PC-3 (cell line): ENCODE data around the gene PLLP. TPM values are rescaled to one million over a fixed set of nuclear protein-coding genes. Genes with fewer than 3 reads are reported as not detected.

Source experiments
- ATAC-seq: fragments of 200-7000 bp; cut with Tn5 transposase; 2 replicates; pipeline ENCODE4 v1.9.1; 2020; ENCODE audit warnings: mild to moderate bottlenecking, moderate library complexity
- BruUV-seq: library from RNA; stranded (reverse); fragments of 400-500 nt; replicated peaks from 2 replicates; lab custom pipeline; 2021; lab: Mats Ljungman, UMichigan
- CTCF ChIA-PET: fragments of 300-600 bp; sonication (Branson Sonifier 250); formaldehyde crosslinking; loops from one replicate; lab custom pipeline; 2022; ENCODE audit warnings: antibody characterized with exemption; lab: Charles Lee
- POLR2A ChIA-PET: fragments of 300-600 bp; sonication (Branson Sonifier 250); formaldehyde crosslinking; loops from one replicate; lab custom pipeline; 2022; ENCODE audit warnings: antibody characterized with exemption; ENCODE audit not compliant: unreplicated experiment; lab: Charles Lee
- DNase-seq: peaks from one replicate; pipeline ENCODE4 v3.0.0-alpha.2; 2015
- H2AFZ ChIP-seq: fragments of 300-600 bp; sonication (generic); 2 replicates; pipeline ENCODE4 v1.6.0; 2016; ENCODE audit warnings: antibody characterized with exemption, low read length
- H3F3A ChIP-seq: fragments of 300-600 bp; sonication (generic); one replicate; pipeline ENCODE4 v1.6.0; 2017; ENCODE audit warnings: antibody characterized with exemption, low read length, control low read depth, mild to moderate bottlenecking; ENCODE audit not compliant: unreplicated experiment
- H3K27ac ChIP-seq: fragments of 300-600 bp; sonication (generic); 2 replicates; pipeline ENCODE4 v1.5.1; 2016; ENCODE audit warnings: mild to moderate bottlenecking, low read length
- H3K27me3 ChIP-seq: fragments of 300-600 bp; sonication (generic); 2 replicates; pipeline ENCODE4 v1.6.1; 2016; ENCODE audit warnings: low read length, mixed read lengths
- H3K36me3 ChIP-seq: fragments of 300-600 bp; sonication (generic); 2 replicates; pipeline ENCODE4 v1.6.1; 2016; ENCODE audit warnings: low read depth, mixed run types, low read length, mixed read lengths
- H3K4me1 ChIP-seq: fragments of 300-600 bp; sonication (generic); 2 replicates; pipeline ENCODE4 v1.5.1; 2016; ENCODE audit warnings: low read length; ENCODE audit not compliant: insufficient read depth
- H3K4me2 ChIP-seq: fragments of 300-600 bp; sonication (generic); 2 replicates; pipeline ENCODE4 v1.6.0; 2016; ENCODE audit warnings: low read length
- H3K4me3 ChIP-seq: fragments of 300-600 bp; sonication (generic); 2 replicates; pipeline ENCODE4 v1.5.1; 2016; ENCODE audit warnings: mild to moderate bottlenecking, low read length, mixed read lengths
- H3K79me2 ChIP-seq: fragments of 300-600 bp; sonication (generic); 2 replicates; pipeline ENCODE4 v1.6.1; 2017; ENCODE audit warnings: low read length, mixed read lengths
- H3K9ac ChIP-seq: fragments of 300-600 bp; sonication (generic); 2 replicates; pipeline ENCODE4 v1.6.0; 2016; ENCODE audit warnings: mild to moderate bottlenecking, low read length
- H3K9me2 ChIP-seq: fragments of 300-600 bp; sonication (generic); replicated peaks from 2 replicates; pipeline ENCODE4 v1.6.1; 2016; ENCODE audit warnings: mixed run types, low read length, mixed read lengths
- H3K9me3 ChIP-seq: fragments of 300-600 bp; sonication (generic); 2 replicates; pipeline ENCODE4 v1.6.1; 2016; ENCODE audit warnings: low read length, mixed read lengths
- H4K20me1 ChIP-seq: fragments of 300-600 bp; sonication (generic); 2 replicates; pipeline ENCODE4 v1.6.1; 2016; ENCODE audit warnings: low read length, mixed read lengths
- EZH2 ChIP-seq: fragments of 300-600 bp; sonication (generic); IDR thresholded peaks from one replicate; pipeline ENCODE4 v1.6.1; 2017; ENCODE audit warnings: antibody characterized with exemption, mild to moderate bottlenecking, low read length; ENCODE audit not compliant: unreplicated experiment
- EZH2phosphoT487 ChIP-seq: fragments of 300-600 bp; sonication (generic); IDR thresholded peaks from 2 replicates; pipeline ENCODE4 v1.6.1; 2018; ENCODE audit warnings: mild to moderate bottlenecking, antibody characterized with exemption, low read length, borderline replicate concordance
- intact Hi-C: fragments of 100-400 bp; cut with micrococcal nuclease; formaldehyde crosslinking; loops from 2 replicates; pipeline ENCODE4 v1.9.0; 2023
- total RNA-seq: library from RNA; depleted of rRNA; stranded (reverse); fragments of >200 nt; gene quantifications from 2 replicates; pipeline ENCODE4 v1.2.3, GENCODE V29; 2014; rRNA removed
- TF ChIP-seq, protein P1 (sequence below): fragments of 300-600 bp; sonication (generic); conservative IDR thresholded peaks from 2 replicates; pipeline ENCODE4 v1.5.1; 2017; ENCODE audit warnings: antibody characterized with exemption, low read depth, mild to moderate bottlenecking, low read length

Gene PLLP
- total RNA-seq, 1 experiment from 2014 or later = 1.6 TPM

DNA sequence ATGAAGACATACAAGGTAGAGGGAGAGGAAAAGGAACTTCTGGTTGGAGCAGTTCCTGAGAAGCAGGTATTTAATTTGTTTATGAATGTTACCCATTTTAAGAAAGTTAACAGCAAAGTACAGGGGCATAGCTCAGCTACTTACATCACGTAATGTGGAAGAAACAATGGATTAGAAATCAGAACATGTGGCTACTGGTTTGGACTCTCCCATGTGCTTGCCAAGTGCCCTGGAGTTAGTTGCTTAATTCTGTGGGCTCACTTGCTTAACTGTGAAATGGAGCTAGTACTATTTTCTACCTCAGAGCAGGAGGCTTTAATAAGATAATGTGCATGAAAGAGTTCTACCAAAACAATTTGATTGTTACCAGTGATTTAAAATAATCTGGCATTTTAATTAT is 71.0 kb downstream of the PLLP start:
- ChIA-PET POLR2A (no interaction called here), CTCF (no interaction called here)
- no TSS peak for BruUV-seq
- no peaks in the 10 kb centered on the region for H3K79me2 ChIP-seq
- no peak for ATAC-seq
- H3K36me3 ChIP-seq = peaks cover 52% of the 10 kb centered on the region
- no peak overlapping the region for H2AFZ ChIP-seq
- H3K9ac ChIP-seq = no peak overlapping the region
- TF ChIP-seq EZH2phosphoT487 = no peak
- TF ChIP-seq, protein P1, sequence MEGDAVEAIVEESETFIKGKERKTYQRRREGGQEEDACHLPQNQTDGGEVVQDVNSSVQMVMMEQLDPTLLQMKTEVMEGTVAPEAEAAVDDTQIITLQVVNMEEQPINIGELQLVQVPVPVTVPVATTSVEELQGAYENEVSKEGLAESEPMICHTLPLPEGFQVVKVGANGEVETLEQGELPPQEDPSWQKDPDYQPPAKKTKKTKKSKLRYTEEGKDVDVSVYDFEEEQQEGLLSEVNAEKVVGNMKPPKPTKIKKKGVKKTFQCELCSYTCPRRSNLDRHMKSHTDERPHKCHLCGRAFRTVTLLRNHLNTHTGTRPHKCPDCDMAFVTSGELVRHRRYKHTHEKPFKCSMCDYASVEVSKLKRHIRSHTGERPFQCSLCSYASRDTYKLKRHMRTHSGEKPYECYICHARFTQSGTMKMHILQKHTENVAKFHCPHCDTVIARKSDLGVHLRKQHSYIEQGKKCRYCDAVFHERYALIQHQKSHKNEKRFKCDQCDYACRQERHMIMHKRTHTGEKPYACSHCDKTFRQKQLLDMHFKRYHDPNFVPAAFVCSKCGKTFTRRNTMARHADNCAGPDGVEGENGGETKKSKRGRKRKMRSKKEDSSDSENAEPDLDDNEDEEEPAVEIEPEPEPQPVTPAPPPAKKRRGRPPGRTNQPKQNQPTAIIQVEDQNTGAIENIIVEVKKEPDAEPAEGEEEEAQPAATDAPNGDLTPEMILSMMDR = no peak
- no peak for TF ChIP-seq EZH2
- H3K4me3 ChIP-seq = no peak overlapping the region
- H3K9me3 ChIP-seq = no peaks in the 10 kb centered on the region
- H3K27me3 ChIP-seq = no peaks in the 10 kb centered on the region
- no peak overlapping the region for H3K27ac ChIP-seq
- no peak overlapping the region for H3K4me2 ChIP-seq
- H3K9me2 ChIP-seq = no peaks in the 10 kb centered on the region
- no peaks in the 10 kb centered on the region for H3K4me1 ChIP-seq
- H4K20me1 ChIP-seq = no peaks in the 10 kb centered on the region
- no peaks in the 10 kb centered on the region for H3F3A ChIP-seq
- intact Hi-C loops = no loop called here
- DNase-seq = no peak

GRCh38 chr16:57209780-57210179 is 74.7 kb downstream of the PLLP start:
- H3K9me2 ChIP-seq = no peaks in the 10 kb centered on the region
- H3K27me3 ChIP-seq = no peaks in the 10 kb centered on the region
- peaks cover 38% of the 10 kb centered on the region for H3K36me3 ChIP-seq
- no peaks in the 10 kb centered on the region for H4K20me1 ChIP-seq
- no peak overlapping the region for H3K4me2 ChIP-seq
- no TSS peak for BruUV-seq
- ChIA-PET CTCF (no interaction called here), POLR2A (no interaction called here)
- no peak overlapping the region for H3K27ac ChIP-seq
- H3K4me3 ChIP-seq = no peak overlapping the region
- ATAC-seq (no peak), DNase-seq (no peak)
- TF ChIP-seq, protein P1 = no peak
- no peak for TF ChIP-seq EZH2phosphoT487
- no peak for TF ChIP-seq EZH2
- H3K4me1 ChIP-seq = no peaks in the 10 kb centered on the region
- H3F3A ChIP-seq = no peaks in the 10 kb centered on the region
- H3K79me2 ChIP-seq = no peaks in the 10 kb centered on the region
- intact Hi-C loops = no loop called here
- no peak overlapping the region for H3K9ac ChIP-seq
- no peak overlapping the region for H2AFZ ChIP-seq
- H3K9me3 ChIP-seq = no peaks in the 10 kb centered on the region

DNA sequence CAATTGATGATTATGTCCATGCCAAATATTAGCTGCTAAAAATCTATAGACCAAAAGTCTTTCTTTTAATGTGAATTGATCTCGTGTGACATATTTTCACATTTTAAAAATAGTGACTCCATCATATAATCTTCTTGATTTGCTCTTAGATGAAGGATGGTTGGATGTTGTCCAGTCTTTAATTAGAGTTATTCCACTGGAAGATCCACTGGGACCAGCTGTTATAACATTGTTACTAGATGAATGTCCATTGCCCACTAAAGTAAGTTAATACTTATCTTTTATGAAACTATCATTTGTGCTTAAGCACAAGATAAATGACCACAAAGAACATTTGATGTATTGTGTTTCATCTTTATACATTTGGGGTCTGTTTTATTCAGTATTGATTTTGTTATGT is 75.5 kb downstream of the PLLP start:
- ATAC-seq = no peak
- no peaks in the 10 kb centered on the region for H4K20me1 ChIP-seq
- H3K9ac ChIP-seq = no peak overlapping the region

More for the DNA sequence above, 75.5 kb downstream of the PLLP start:
- BruUV-seq = no TSS peak
- CTCF ChIA-PET = no interaction called here
- TF ChIP-seq EZH2phosphoT487 (no peak), EZH2 (no peak)
- TF ChIP-seq, protein P1 = no peak
- no peak overlapping the region for H3K4me3 ChIP-seq
- no peaks in the 10 kb centered on the region for H3K4me1 ChIP-seq
- H3K36me3 ChIP-seq = peaks cover 32% of the 10 kb centered on the region
- H3K9me2 ChIP-seq = no peaks in the 10 kb centered on the region
- no peaks in the 10 kb centered on the region for H3K79me2 ChIP-seq
- intact Hi-C loops = no loop called here
- H3K9me3 ChIP-seq = no peaks in the 10 kb centered on the region
- no peaks in the 10 kb centered on the region for H3F3A ChIP-seq
- no peak overlapping the region for H2AFZ ChIP-seq
- POLR2A ChIA-PET = no interaction called here
- no peak for DNase-seq
- H3K4me2 ChIP-seq = no peak overlapping the region
- no peak overlapping the region for H3K27ac ChIP-seq
- no peaks in the 10 kb centered on the region for H3K27me3 ChIP-seq

Other genes with a start within 250 kb of the PLLP start
- gene CPNE2, start 192.1 kb downstream of the PLLP start, total RNA-seq = 14.5 and 18.1 TPM in 2 replicates
- 45.6 and 56.4 TPM in 2 replicates for gene PSME3IP1, start 98.6 kb downstream of the PLLP start, total RNA-seq
- gene RSPRY1, start 98.3 kb downstream of the PLLP start, total RNA-seq = 17.5 and 18.3 TPM in 2 replicates
- 35.3 and 38.4 TPM in 2 replicates for gene ARL2BP, start 39.4 kb downstream of the PLLP start, total RNA-seq
- gene CCL22, start 74.1 kb upstream of the PLLP start, total RNA-seq = not detected in 2 replicates
- gene CX3CL1, start 87.8 kb upstream of the PLLP start, total RNA-seq = 0.35 TPM in 1 of 2 replicates, not detected in the other
- gene CCL17, start 120.1 kb upstream of the PLLP start, total RNA-seq = not detected in 2 replicates
- gene CIAPIN1, start 162.7 kb upstream of the PLLP start, total RNA-seq = 35.6 and 48.6 TPM in 2 replicates
- gene COQ9, start 162.8 kb upstream of the PLLP start, total RNA-seq = 67.0 and 67.4 TPM in 2 replicates
- gene POLR2C, start 178.0 kb upstream of the PLLP start, total RNA-seq = 83.2 and 114 TPM in 2 replicates
- gene DOK4, start 201.8 kb upstream of the PLLP start, total RNA-seq = 4.1 and 4.9 TPM in 2 replicates